ENCODE data around the gene LCP2. TPM values are rescaled to one million over a fixed set of nuclear protein-coding genes. Genes with fewer than 3 reads are reported as not detected.
A peak's percentile ranks its signal among the peaks of the same experiment; 100 is the strongest.

LCP2 gene
- polyA plus RNA-seq, 3 donors: 52.0 to 177 (median 89.5) TPM

DNA sequence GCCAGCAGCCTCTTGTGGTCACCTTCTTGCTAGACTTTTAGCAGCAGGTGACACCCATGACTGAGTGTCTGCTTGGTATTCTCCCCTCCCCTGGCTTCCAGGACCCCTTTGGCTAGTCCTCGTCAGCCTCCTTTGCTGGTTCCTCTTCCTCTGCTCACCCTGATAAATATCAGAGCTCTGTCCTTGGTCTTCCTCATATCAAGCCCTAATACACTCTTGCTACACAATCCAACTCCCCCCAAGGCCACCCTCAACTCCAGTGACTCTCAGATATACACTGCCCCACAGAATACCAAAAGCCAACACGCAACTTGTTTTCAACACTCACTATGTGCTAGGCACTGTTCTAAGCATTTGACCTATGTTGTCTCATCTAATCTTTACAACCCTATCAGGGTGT lies 30.3 kb upstream of the LCP2 start:
- intact Hi-C loops (cut with micrococcal nuclease): no loop called here
- H3K27ac Mint-ChIP-seq: no peak overlapping the region
- peak overlapping the region; percentile 6 for H2AFZ ChIP-seq (ENCODE audit: insufficient read depth, low read depth, low read length, poor library complexity, severe bottlenecking)
- peaks cover 0 to 2% (median 0%) of the 10 kb centered on the region in 7 donors for H3K9me3 Mint-ChIP-seq
- H3K27ac ChIP-seq (ENCODE audit: low read depth in 1 of 2, low read length in 2 of 2): peak overlapping the region in 1 of 2 donors; percentile 39
- no peak overlapping the region for H3K9ac ChIP-seq (ENCODE audit: insufficient read depth, low read length, poor library complexity, severe bottlenecking)
- H3K4me1 ChIP-seq (ENCODE audit: control insufficient read depth in 1 of 2, insufficient read depth in 2 of 2, low read length in 2 of 2): peaks cover 49 to 57% of the 10 kb centered on the region in 2 donors
- TF ChIP-seq, protein P1, sequence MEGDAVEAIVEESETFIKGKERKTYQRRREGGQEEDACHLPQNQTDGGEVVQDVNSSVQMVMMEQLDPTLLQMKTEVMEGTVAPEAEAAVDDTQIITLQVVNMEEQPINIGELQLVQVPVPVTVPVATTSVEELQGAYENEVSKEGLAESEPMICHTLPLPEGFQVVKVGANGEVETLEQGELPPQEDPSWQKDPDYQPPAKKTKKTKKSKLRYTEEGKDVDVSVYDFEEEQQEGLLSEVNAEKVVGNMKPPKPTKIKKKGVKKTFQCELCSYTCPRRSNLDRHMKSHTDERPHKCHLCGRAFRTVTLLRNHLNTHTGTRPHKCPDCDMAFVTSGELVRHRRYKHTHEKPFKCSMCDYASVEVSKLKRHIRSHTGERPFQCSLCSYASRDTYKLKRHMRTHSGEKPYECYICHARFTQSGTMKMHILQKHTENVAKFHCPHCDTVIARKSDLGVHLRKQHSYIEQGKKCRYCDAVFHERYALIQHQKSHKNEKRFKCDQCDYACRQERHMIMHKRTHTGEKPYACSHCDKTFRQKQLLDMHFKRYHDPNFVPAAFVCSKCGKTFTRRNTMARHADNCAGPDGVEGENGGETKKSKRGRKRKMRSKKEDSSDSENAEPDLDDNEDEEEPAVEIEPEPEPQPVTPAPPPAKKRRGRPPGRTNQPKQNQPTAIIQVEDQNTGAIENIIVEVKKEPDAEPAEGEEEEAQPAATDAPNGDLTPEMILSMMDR (IDR thresholded peaks at IDR 0.05): no peak
- H3K4me3 Mint-ChIP-seq: no peak overlapping the region
- H3K36me3 ChIP-seq (replicated peaks in 1 of 2; ENCODE audit: control insufficient read depth in 1 of 2, insufficient read depth in 2 of 2, low read length in 2 of 2): no peaks in the 10 kb centered on the region
- peaks cover 21% of the 10 kb centered on the region for H3K4me1 Mint-ChIP-seq
- H4K20me1 ChIP-seq (ENCODE audit: insufficient read depth, low read length): no peaks in the 10 kb centered on the region
- 43% methylated on average over 2 of the region's 2 CpGs for WGBS (ENCODE audit: insufficient coverage)
- peak in 2 of 3 donors; percentile 39 to 60 for DNase-seq
- peaks cover 5% of the 10 kb centered on the region for H3K79me2 ChIP-seq (ENCODE audit: insufficient read depth, low read length)
- H3K4me3 ChIP-seq (replicated peaks in 1 of 3; ENCODE audit: low read depth in 2 of 3, low read length in 3 of 3): peak overlapping the region in 1 of 3 experiments; percentile 7
- H3K27me3 ChIP-seq (ENCODE audit: control insufficient read depth in 2 of 2, insufficient read depth in 2 of 2, low read length in 2 of 2): no peaks in the 10 kb centered on the region
- H3K4me2 ChIP-seq (replicated peaks; ENCODE audit: extremely low read depth, low read length, poor library complexity, severe bottlenecking): no peak overlapping the region
- peaks cover 0 to 8% (median 3%) of the 10 kb centered on the region in 3 donors for H3K27me3 Mint-ChIP-seq (ENCODE audit: low read depth in 3 of 3)
- no peaks in the 10 kb centered on the region for H3K9me3 ChIP-seq (replicated peaks in 1 of 2; ENCODE audit: control insufficient read depth in 1 of 2, insufficient read depth in 1 of 2, low read length in 2 of 2)
- H3K36me3 Mint-ChIP-seq: peaks cover 0 to 5% of the 10 kb centered on the region in 2 donors

DNA sequence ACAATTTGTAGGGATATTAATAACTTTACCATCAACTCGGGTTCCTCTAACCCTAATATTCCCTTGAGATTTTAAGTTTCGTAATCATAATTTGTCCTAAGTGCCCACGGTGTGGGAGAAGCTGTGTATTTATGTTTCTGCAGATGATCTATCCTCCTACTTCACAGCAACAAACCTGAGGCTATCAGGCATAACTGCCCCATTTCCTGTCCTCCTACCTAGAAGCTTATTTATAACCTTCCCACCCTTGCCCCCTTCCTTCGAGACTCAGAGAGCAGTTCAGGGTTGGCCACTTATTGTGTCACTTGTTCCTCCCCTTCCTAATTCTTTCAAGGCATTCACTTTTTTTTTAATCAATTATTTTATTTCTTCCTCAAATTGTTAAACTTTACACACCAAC lies 29.6 kb upstream of the LCP2 start:
- peaks cover 15% of the 10 kb centered on the region for H3K4me1 Mint-ChIP-seq
- Histone ChIP-seq H3K4me2 (replicated peaks; ENCODE audit: extremely low read depth, low read length, poor library complexity, severe bottlenecking) (no peak overlapping the region), H3K79me2 (ENCODE audit: insufficient read depth, low read length) (peaks cover 5% of the 10 kb centered on the region), H3K4me3 (replicated peaks in 1 of 3; ENCODE audit: low read depth in 2 of 3, low read length in 3 of 3) (no peak overlapping the region), H2AFZ (ENCODE audit: insufficient read depth, low read depth, low read length, poor library complexity, severe bottlenecking) (peak overlapping the region; percentile 6), H3K4me1 (ENCODE audit: control insufficient read depth in 1 of 2, insufficient read depth in 2 of 2, low read length in 2 of 2) (peaks cover 43 to 50% of the 10 kb centered on the region in 2 donors), H3K27ac (ENCODE audit: low read depth in 1 of 2, low read length in 2 of 2) (no peak overlapping the region), H4K20me1 (ENCODE audit: insufficient read depth, low read length) (no peaks in the 10 kb centered on the region), H3K27me3 (ENCODE audit: control insufficient read depth in 2 of 2, insufficient read depth in 2 of 2, low read length in 2 of 2) (no peaks in the 10 kb centered on the region), H3K9ac (ENCODE audit: insufficient read depth, low read length, poor library complexity, severe bottlenecking) (no peak overlapping the region), H3K36me3 (replicated peaks in 1 of 2; ENCODE audit: control insufficient read depth in 1 of 2, insufficient read depth in 2 of 2, low read length in 2 of 2) (no peaks in the 10 kb centered on the region), H3K9me3 (replicated peaks in 1 of 2; ENCODE audit: control insufficient read depth in 1 of 2, insufficient read depth in 1 of 2, low read length in 2 of 2) (no peaks in the 10 kb centered on the region)
- WGBS (ENCODE audit: insufficient coverage): 27% methylated on average over 1 of the region's 4 CpGs
- peaks cover 0 to 2% (median 0%) of the 10 kb centered on the region in 7 donors for H3K9me3 Mint-ChIP-seq
- H3K27me3 Mint-ChIP-seq (ENCODE audit: low read depth in 3 of 3): peaks cover 0 to 7% (median 3%) of the 10 kb centered on the region in 3 donors
- intact Hi-C loops (cut with micrococcal nuclease): no loop called here
- no peak for DNase-seq
- H3K36me3 Mint-ChIP-seq: peaks cover 0 to 3% of the 10 kb centered on the region in 2 donors
- no peak overlapping the region for H3K27ac Mint-ChIP-seq
- no peak overlapping the region for H3K4me3 Mint-ChIP-seq
- TF ChIP-seq, protein P1 (IDR thresholded peaks at IDR 0.05): no peak
